Heart left ventricle (tissue), 16 donors: Measurements from ENCODE around the gene MYO15B. TPM values are rescaled to one million over a fixed set of nuclear protein-coding genes. Genes with fewer than 3 reads are reported as not detected.

Experiments used
- ATAC-seq, 4 donors: fragments of 200-7000 bp; cut with Tn5 transposase; one replicate each; pipeline ENCODE4 v1.9.1; 2020 to 2022; ENCODE audit warnings: moderate library complexity in 4 of 4, mild to moderate bottlenecking in 3 of 4, moderate number of reproducible peaks in 1 of 4
- DNase-seq, 5 donors: peaks; one replicate each; pipeline ENCODE4 v3.0.0-alpha.2; 2020
- H3K27ac ChIP-seq, 12 donors: fragments of 200-600 bp; sonication (generic) in 4 of 12; one replicate each; pipeline versions ENCODE4 v1.5.0 to v1.8.0; 2016 to 2022; ENCODE audit warnings: mild to moderate bottlenecking in 2 of 12
- H3K27me3 ChIP-seq, 9 donors: fragments of 200-600 bp; sonication (generic) in 2 of 9; one replicate each; pipeline versions ENCODE4 v1.5.1 to v1.8.0; 2016 to 2022; ENCODE audit warnings: mild to moderate bottlenecking in 3 of 9
- H3K36me3 ChIP-seq, 9 donors: fragments of 200-600 bp; sonication (generic) in 2 of 9; one replicate each; pipeline versions ENCODE4 v1.5.0 to v1.8.0; 2018 to 2022; ENCODE audit warnings: mild to moderate bottlenecking in 2 of 9
- H3K4me1 ChIP-seq, 12 donors: fragments of 200-600 bp; sonication (generic) in 4 of 12; one replicate each; pipeline versions ENCODE4 v1.5.0 to v1.8.0; 2016 to 2022; ENCODE audit warnings: mild to moderate bottlenecking in 3 of 12
- H3K4me3 ChIP-seq, 12 donors: fragments of 200-600 bp; sonication (generic) in 4 of 12; one replicate each; pipeline versions ENCODE4 v1.5.0 to v1.8.0; 2017 to 2022; ENCODE audit warnings: mild to moderate bottlenecking in 9 of 12, moderate library complexity in 4 of 12
- H3K9me3 ChIP-seq, 12 donors: fragments of 200-600 bp; sonication (generic) in 4 of 12; one replicate each; pipeline versions ENCODE4 v1.5.0 to v1.8.0; 2016 to 2022; ENCODE audit warnings: mild to moderate bottlenecking in 1 of 12
- CTCF ChIP-seq, 12 donors: fragments of 200-600 bp; sonication (generic) in 4 of 12; IDR thresholded peaks; one replicate each; pipeline versions ENCODE4 v1.5.0 to v1.8.0; 2018 to 2022; ENCODE audit warnings: antibody characterized with exemption in 12 of 12, mild to moderate bottlenecking in 5 of 12
- POLR2A ChIP-seq, 2 donors: fragments of 450-650 bp; IDR thresholded peaks; one replicate each; pipeline ENCODE4 v1.6.1; 2017; ENCODE audit warnings: antibody characterized with exemption in 2 of 2, mild to moderate bottlenecking in 2 of 2, moderate library complexity in 2 of 2
- WGBS, 4 donors: extraction: QIAGEN DNeasy Blood & Tissue Kit in 2 of 4; methylation state at CpG; one replicate each; pipeline versions ENCODE4 v1.1.5 to v1.1.7; 2013 to 2018; 5-methylcytosine and 5-hydroxymethylcytosine counted together
- intact Hi-C, 10 donors: fragments of 100-400 bp; cut with DNase I; formaldehyde crosslinking; loops; one replicate each; pipeline versions ENCODE4 v1.11.1 to v1.14.2; 2022
- polyA plus RNA-seq, 2 donors: library from polyadenylated mRNA; stranded (reverse); fragments of 200-250 nt; gene quantifications; one replicate each; pipeline ENCODE4 v1.2.3, GENCODE V29; 2013
- total RNA-seq, 9 donors: library from RNA; depleted of rRNA in 2 of 9; stranded (reverse); fragments of >200 nt in 2 of 9; fragmentation: NEBNext Ultra II Directional in 3 of 9; extraction: Animal tissue kit (Norgen Biotek cat#: 25700) in 3 of 9; gene quantifications; one replicate each; pipeline versions ENCODE4 v1.1.0 to v1.2.4, GENCODE V29; 2016 to 2023
- donor health status: ischemic (EF 13 %, LVEDD 7.1; RV severe dilation, severe dysfunction).
- donor health status: healthy with polysubstance abuse.
- donor health status: DM: no; HTN: yes; CAD: no.
- donor health status: DM: no; HTN: no; CAD: no.
- donor health status: ischemic (EF 25% LVEDD 6.9; RV normal size, moderate dysfunction).
- donor health status: ischemic (EF 25% LVEDD 5.7; RV mildly dilated, moderate dysfunction).
- donor health status: healthy.
- donor health status: DM: yes; HTN: yes; CAD: no.
- donor health status: ischemic (EF 35%, LVEDD 5.7; RV mildly dilated, moderate dysfunction).
- donor health status: nonischemic (EF 11% LVEDD 7.7; RV severe dilation, severe dysfunction).
- donor health status: DM: yes; HTN: yes; CAD: no.
- donor health status: PGD.
- donor health status: ischemic (EF 29% LVEDD 5.4; RV normal size, mild dysfunction).
- donor health status: nonischemic (EF 23%, LVEDD 6.1; RV moderate dilation, normal function).

The MYO15B gene
- total and polyA plus RNA-seq, 11 donors, result 14.0 to 76.4 (median 42.9) TPM

- Histone ChIP-seq H3K9me3 (no peaks in the 10 kb centered on the region), H3K4me3 (peak overlapping the region in 10 of 12 donors; percentile 1 to 39 (median 26)), H3K27me3 (no peaks in the 10 kb centered on the region), H3K36me3 (peaks cover 0 to 11% (median 0%) of the 10 kb centered on the region in 9 donors), H3K4me1 (peaks cover 13 to 77% (median 28%) of the 10 kb centered on the region in 12 donors), H3K27ac (peak overlapping the region; percentile 74 to 95 (median 85))
- 56 to 73% (median 66%) methylated on average over 11 to 20 of the region's 20 CpGs for WGBS, 4 donors
- intact Hi-C loops, result loop anchor here in 2 of 10 donors (5.0 kb wide), 1 partner anchor 112 kb away; no protein-coding TSS in a partner anchor
- peak in 3 of 5 donors; percentile 40 to 64 (median 56) for DNase-seq
- ATAC-seq, result no peak
- no peak for TF ChIP-seq CTCF (IDR thresholded peaks at IDR 0.05)
- no peak for TF ChIP-seq POLR2A (IDR thresholded peaks at IDR 0.05)
Observed at GRCh38 chr17:75634754-75635609, 47.4 kb downstream of the MYO15B start.

- intact Hi-C loops, result no loop called here
- H3K27ac ChIP-seq, result peak overlapping the region; percentile 74 to 95 (median 85)
Observed at GRCh38 chr17:75635610-75636202, 48.1 kb downstream of the MYO15B start.

GRCh38 chr17:75636381-75637142, 49.0 kb downstream of the MYO15B start:
- peak; percentile 20 to 68 (median 54) for ATAC-seq
- intact Hi-C loops, result no loop called here
- 56 to 73% (median 69%) methylated on average over 14 to 19 of the region's 19 CpGs for WGBS, 4 donors
- Histone ChIP-seq H3K36me3 (peaks cover 0 to 11% (median 0%) of the 10 kb centered on the region in 9 donors), H3K9me3 (no peaks in the 10 kb centered on the region), H3K4me1 (peaks cover 13 to 87% (median 29%) of the 10 kb centered on the region in 12 donors), H3K4me3 (peak overlapping the region in 5 of 12 donors; percentile 15 to 28 (median 23)), H3K27ac (peak overlapping the region; percentile 74 to 95 (median 85)), H3K27me3 (no peaks in the 10 kb centered on the region)
- TF ChIP-seq POLR2A (IDR thresholded peaks at IDR 0.05), result peak in 1 of 2 donors; percentile 22
- TF ChIP-seq CTCF (IDR thresholded peaks at IDR 0.05), result no peak
- peak in 4 of 5 donors; percentile 49 to 81 (median 60) for DNase-seq

More at GRCh38 chr17:75635610-75636202, 48.1 kb downstream of the MYO15B start:
- peak; percentile 58 to 87 (median 79) for DNase-seq
- Histone ChIP-seq H3K4me1 (peaks cover 13 to 81% (median 28%) of the 10 kb centered on the region in 12 donors), H3K9me3 (no peaks in the 10 kb centered on the region), H3K4me3 (peak overlapping the region in 1 of 12 donors; percentile 1), H3K36me3 (peaks cover 0 to 10% (median 3%) of the 10 kb centered on the region in 9 donors), H3K27me3 (no peaks in the 10 kb centered on the region)
- ATAC-seq, result peak; percentile 9 to 47 (median 24)
- 27 to 63% (median 47%) methylated on average over 2 to 16 of the region's 16 CpGs for WGBS, 4 donors
- TF ChIP-seq CTCF (IDR thresholded peaks at IDR 0.05), result no peak
- TF ChIP-seq POLR2A (IDR thresholded peaks at IDR 0.05), result no peak
